ENCODE data around the gene PPP5C.

DNA sequence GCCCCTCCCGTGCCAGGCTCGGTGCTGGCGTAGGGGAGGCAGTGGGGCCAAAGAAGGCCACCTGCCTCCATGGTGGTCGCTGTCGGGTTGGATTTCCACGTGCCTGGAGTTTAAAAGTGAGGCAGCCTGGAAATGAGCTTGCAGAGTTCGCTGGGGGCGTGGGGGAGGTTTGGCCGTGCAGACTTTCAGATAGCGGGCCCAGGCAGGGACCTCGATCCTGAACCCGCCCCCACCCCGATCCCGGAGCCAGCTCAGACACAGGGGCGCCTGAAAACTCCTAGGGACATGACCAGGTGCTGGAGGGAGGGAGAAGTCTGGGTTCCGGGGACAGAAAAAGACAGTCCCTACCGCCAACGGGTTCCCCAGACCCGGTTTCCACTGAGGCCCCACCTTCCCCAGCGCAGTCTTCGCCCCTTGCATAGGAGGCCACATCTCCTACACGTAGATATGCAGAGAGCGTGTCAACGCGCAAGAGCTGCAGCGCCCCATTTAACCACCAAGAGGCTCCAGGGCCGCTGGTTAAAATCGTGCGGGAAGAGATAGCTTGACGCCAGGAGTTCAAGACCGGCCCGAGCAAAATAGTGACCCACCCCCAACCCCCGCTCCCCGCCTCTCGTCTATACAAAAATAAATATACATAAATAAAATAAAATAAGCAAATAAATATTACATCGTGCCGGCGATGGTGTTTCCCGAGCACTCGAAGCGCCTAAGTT lies 58.0 kb downstream of the PPP5C start:
- TF ChIP-seq POLR2A (IDR thresholded peaks at IDR 0.05) (no peak), POLR2AphosphoS5 (IDR thresholded peaks at IDR 0.05) (no peak)
- TF ChIP-seq, protein P1, sequence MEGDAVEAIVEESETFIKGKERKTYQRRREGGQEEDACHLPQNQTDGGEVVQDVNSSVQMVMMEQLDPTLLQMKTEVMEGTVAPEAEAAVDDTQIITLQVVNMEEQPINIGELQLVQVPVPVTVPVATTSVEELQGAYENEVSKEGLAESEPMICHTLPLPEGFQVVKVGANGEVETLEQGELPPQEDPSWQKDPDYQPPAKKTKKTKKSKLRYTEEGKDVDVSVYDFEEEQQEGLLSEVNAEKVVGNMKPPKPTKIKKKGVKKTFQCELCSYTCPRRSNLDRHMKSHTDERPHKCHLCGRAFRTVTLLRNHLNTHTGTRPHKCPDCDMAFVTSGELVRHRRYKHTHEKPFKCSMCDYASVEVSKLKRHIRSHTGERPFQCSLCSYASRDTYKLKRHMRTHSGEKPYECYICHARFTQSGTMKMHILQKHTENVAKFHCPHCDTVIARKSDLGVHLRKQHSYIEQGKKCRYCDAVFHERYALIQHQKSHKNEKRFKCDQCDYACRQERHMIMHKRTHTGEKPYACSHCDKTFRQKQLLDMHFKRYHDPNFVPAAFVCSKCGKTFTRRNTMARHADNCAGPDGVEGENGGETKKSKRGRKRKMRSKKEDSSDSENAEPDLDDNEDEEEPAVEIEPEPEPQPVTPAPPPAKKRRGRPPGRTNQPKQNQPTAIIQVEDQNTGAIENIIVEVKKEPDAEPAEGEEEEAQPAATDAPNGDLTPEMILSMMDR (IDR thresholded peaks at IDR 0.05), result no peak
